ENCODE results near the gene TPBGL.
A peak's percentile ranks its signal among the peaks of the same experiment; 100 is the strongest.

TPBGL gene

GRCh38 chr11:75246006-75246670 is 5.6 kb downstream of the TPBGL start:
- no peak for DNase-seq (ENCODE audit: low spot score)

DNA sequence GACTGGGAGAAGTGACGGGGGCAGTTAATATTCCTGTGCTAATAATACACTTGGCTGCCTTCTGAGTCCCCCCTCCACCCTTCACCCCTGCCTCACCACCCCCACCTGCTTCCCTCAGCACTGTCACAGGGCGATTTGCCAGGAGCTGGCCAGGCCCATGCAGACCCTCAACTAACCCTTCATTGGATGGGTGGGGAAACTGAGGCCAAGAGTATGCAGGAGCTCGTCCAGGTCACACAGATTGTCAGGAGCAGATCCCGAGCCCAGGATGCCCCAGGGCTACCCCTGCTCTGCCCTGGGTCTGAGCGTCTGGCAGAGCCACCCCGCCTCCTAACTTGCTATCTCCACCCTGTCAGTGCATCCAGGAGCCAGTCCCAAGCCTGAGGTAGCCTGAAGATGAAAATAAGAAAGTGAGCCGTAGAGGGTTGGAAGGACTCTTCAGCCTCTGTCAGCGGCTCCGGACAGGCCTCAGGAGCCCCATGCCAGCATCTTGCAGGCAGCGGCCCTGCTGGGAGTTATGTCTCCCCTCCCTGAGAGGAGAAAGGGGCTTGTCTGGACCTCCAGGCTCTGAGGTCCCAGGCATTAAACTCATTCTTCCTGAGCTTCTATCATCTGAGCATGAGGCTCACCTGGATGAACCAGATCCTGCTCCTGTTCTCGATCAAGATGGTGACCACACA is 6.2 kb downstream of the TPBGL start:
- DNase-seq (ENCODE audit: low spot score): no peak

- DNase-seq (ENCODE audit: low spot score): no peak
Measured at GRCh38 chr11:75248924-75249256, 8.3 kb downstream of the TPBGL start.

GRCh38 chr11:75249704-75250103 is 9.1 kb downstream of the TPBGL start:
- DNase-seq (ENCODE audit: low spot score): no peak

GRCh38 chr11:75254326-75254725 is 13.8 kb downstream of the TPBGL start:
- DNase-seq (ENCODE audit: low spot score): no peak

DNA sequence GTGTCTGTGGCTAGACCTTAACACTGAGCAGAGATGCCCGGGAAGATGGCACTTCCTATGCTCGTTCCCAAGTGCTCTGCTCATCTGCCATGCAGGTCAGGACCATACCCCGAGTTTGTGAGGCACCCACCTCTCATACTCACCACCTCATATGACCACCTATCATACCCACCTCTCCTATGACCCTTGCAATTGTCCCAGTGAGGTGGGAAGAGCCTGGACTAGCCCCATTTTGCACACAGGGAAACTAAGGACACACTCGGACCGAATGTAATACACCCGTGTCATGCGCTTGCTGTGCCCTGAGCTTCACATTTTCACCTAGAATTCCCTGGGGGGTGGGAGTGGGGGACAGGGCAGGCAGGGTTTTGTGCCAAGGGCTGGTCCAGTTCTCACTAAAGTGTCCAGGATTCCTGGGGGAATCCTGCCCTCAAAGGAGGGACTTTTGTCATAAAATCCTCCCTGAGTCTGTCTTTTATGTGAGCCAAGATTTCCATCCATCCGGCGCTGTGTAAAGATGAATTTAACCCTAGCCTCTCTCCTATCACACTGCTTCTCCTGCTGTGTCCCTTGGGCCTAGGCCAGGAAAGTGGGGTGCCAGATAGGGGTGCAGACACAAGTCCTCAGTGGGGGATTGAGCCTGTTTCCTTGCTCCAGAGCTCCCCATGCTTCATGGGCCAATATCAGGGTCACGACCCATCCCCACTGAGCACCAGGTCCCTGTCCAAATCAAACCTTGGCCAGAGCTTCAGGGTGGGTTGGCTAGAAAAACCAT is 20.0 kb downstream of the TPBGL start:
- no peak for DNase-seq (ENCODE audit: low spot score)

- DNase-seq (ENCODE audit: low spot score): no peak
Measured at GRCh38 chr11:75261902-75262361, 21.4 kb downstream of the TPBGL start.

DNA sequence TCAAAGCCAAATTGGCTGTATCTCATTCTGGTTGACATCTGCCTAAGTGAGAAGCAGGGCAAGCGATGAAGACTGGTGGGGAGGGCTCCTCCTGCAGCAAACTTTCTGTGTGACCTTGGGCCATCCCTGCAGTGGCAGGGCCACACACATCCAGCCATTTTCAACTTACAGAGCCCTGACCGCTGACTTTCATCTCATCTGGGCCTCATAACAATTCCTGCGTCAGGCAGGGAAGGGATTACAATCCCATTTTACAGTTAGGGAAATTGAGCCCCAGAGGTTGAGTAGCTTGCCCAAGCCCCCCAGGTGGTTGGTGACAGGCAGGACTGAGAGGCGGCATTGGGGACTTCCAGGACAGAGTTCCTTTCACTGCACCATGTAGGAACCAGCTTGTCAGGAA is 21.9 kb downstream of the TPBGL start:
- no peak for DNase-seq (ENCODE audit: low spot score)

DNA sequence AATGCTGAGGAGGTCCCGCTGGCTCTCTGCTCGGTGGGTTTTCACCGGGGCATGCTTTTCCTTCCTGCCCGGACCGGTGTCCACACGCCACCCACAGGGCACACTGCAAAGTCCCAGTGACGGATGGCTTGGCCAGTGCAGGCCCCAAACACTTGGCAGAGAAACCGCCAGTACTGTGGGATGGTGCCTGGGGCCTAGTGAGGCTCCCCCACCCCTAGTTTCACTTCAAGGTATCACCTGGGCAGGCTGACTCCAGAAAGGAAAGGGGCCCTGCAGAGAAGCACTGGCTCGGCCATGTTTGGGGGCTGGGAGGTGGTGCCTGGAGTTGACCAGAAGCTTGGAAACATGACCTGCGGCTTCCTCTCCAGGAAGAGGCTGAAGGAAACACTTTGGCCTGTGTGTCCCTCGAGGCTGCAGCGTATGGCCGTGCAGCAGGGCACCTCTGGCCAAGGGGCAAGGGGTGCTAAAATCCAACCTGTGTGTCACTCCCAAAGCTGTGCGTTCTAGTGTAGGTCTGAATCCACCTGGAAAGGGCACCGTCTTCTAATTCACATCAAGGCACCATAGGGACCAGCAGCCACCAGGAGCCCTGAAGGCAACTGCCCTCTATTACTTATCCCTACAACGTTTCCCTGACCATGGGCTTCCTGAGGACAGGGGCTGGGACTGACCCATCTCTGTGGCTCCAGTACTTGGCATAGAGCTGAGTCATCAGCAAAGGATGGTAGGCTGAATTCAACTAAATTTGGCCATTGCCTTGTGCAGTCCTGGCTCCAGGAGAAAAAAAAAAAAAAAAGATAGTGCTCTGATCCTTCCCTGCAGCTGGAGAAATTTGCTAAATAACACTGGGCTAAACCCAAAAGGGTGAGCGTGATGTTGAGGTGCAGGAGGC is 22.6 kb downstream of the TPBGL start:
- DNase-seq (ENCODE audit: low spot score): no peak

DNA sequence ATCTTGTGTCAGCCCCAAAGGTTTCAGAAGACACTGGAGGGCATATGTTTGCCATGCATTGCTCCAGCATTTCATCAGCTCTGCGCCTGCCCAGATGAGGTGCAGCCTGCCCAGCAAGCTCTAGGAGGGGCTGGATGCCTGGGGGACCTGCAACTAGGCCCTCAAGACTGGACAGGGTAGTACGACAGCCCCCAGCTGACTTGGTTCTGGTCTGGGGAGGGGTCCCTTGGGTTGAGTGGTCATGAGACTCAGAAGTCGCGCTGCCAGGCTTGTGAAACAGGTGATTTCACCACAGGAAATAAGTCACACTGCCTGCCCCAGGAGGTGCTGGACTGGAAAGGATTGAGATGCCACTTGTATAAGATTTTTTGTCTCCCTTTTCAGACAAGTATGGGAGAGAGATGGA is 23.4 kb downstream of the TPBGL start:
- DNase-seq (ENCODE audit: low spot score): no peak

DNA sequence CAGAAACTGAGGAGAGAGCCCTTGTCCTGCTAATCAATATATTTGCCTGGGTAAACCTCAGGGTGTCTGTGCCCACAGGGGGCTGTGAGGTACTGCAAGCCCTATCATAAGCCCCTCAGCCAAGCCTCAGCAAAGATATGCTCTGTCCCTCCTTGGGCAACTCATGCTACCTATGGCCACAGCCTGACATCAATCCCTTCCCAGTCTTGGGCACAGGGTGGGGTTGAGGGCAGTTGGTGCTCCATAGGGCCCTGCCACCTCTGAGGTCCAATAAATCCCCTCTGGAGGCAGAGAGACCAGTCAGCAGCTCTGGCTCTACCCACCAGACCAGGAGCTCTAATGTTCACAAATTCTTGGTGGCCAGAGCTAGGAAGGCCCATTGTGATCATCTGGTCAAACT is 23.8 kb downstream of the TPBGL start:
- no peak for DNase-seq (ENCODE audit: low spot score)

GRCh38 chr11:75264971-75265370 is 24.4 kb downstream of the TPBGL start:
- no peak for DNase-seq (ENCODE audit: low spot score)

GRCh38 chr11:75265851-75266531 is 25.4 kb downstream of the TPBGL start:
- no peak for DNase-seq (ENCODE audit: low spot score)

DNA sequence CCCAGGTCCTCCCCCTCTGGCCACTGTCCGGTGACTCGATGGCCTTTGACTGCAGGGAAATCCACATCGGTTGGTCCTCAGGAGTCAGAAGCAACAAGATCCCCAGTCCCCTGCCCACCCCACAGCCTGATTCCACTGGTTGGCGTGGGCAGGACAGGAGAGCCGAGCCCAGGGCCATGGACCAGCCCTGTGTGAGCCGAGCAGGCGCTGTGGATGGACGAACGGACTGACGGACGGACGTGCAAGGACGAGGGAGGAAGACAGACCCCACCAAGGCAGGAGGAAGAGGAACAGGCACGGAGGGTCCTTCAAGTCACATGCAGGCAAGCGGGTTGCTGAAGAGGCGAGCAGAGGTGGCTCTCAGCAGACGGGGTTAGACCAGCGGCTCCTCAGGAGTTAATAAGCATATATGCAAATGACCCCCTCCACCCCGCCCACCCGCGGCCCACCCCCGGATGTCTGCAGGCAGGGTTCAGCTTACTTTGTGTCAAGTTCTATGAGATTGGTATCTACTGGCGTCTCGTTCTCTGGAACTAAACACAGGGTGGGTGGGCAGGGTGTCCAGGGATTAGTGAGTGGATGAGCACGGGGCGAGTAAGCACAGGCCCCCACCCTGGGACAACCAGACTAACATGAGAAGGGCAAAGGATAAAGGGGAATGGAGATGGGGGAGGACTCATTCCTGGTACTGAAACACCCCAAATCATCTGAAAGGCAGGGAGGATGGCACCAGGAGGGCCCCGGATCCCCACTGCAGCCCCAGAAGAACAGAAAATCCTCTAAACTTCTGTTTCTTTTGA is 26.8 kb downstream of the TPBGL start:
- DNase-seq (ENCODE audit: low spot score): no peak

DNA sequence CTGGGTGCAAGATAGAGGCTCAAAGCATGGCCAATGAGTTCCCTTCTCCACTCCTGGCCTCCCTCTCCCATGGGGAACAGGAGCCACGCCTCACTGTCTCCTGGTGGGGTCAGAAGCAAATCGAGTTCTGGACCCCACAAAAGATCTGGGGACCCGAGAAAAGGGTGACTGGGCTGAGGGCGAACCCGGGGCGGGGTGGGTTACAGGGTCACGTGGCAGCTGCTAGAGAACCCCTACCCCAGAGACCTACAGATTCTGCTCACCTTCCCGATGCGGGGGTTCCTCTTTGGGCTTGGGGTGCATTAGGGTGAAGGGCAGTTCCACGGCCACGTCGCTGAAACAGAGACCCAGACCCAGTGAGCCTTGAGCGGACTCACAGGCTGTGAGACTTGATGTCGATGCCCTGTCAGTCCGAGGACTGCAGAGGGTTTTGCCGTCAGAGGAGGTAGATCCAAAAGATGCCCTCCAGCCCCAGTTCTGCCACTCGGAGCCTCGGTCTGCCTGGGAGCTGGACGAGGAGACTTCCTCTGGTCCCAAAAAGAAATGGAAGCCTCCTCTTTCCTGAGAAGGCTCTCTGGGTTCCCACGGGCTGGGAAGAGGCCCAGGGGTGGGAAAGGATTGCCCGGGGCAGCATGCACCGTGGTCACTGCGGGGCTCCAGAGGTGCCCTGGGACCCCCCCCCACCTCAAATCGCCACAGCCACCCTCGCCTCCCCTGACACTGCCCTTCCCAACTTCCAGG is 28.2 kb downstream of the TPBGL start:
- no peak for DNase-seq (ENCODE audit: low spot score)

- no peak for DNase-seq (ENCODE audit: low spot score)
Measured at GRCh38 chr11:75269367-75269660, 28.7 kb downstream of the TPBGL start.

DNA sequence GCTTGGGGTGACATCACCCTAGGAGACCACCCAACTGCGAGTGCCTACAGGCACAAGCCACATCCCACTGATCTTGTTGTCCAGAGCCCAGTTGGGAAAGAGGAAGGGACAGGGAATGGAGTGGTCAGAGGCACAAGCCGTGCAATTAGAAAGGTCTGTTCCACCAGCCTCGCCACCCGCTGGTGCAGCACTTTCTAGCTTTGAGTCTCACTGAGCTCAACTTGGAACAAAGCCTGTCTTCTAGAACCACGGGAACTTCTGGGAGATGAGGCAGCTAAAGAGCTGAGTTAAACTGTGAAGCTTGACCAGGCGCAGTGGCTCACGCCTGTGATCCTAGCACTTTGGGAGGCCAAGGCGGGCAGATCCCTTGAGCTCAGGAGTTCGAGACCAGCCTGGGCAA is 29.3 kb downstream of the TPBGL start:
- DNase-seq (ENCODE audit: low spot score): no peak

DNA sequence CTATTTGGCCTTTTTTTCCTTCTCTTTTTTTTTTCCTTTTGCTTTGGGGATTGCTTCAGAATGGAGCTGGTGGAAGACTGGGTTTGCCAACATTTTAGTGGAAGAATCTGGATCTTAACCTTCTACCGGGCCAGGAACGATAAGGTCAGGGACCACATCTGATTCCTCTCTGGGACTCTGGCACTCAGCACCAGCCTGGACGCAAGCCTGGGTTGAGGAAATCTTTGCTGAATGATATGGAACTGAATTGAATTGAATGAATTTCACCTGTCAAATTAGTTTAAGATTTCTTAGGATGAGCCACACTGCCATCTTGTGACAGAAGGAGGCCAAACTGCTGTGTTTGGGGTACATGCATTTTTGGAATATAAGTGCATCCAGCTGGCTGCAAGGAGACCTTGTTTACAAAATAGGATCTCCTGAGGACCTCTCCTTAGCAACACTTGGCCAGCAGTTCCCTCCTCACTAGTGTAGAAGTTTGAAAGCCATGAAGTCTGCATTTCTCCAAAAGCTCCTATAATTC is 30.4 kb downstream of the TPBGL start:
- DNase-seq (ENCODE audit: low spot score): peak; percentile 16

DNA sequence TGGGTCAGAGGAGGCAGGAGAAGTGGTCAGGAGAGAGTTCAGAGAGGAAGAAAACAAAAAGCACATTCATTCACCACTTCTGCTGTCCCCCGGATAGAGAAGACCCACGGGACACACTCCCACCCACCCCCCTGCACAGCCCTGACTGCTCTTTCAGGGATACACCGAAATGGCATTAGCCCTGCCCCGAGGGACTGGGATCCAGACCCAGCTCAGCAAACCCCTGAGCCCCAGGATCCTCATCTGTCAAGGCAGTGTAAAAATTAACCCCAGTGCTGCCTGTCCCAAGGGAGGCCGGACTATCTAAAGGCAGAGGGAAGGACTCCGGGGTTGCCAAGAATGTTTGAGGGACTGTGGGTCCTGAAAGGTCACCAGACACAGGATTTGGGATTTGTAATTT is 31.2 kb downstream of the TPBGL start:
- DNase-seq (ENCODE audit: low spot score): no peak

- no peak for DNase-seq (ENCODE audit: low spot score)
Measured at GRCh38 chr11:75272391-75272790, 31.8 kb downstream of the TPBGL start.

Data from SW480 (cell line).